Bronchial epithelial cell (primary cell): ENCODE data around the gene CNTF. TPM values are rescaled to one million over a fixed set of nuclear protein-coding genes. Genes with fewer than 3 reads are reported as not detected.

ENCODE experiments used
- DNase-seq: peaks from one replicate; pipeline ENCODE4 v3.0.0-alpha.2; 2010; ENCODE audit warnings: low read depth
- FAIRE-seq: peaks from 2 replicates; lab custom pipeline; 2011; peaks lifted over from hg19 to GRCh38; lab: Jason Lieb, UNC
- H3K27me3 ChIP-seq: 2 replicates; pipeline ENCODE4 v1.5.1; 2011; ENCODE audit warnings: low read length; ENCODE audit not compliant: control insufficient read depth, insufficient read depth
- H3K36me3 ChIP-seq: 2 replicates; pipeline ENCODE4 v1.5.1; 2011; ENCODE audit warnings: low read length; ENCODE audit not compliant: control insufficient read depth, insufficient read depth
- H3K4me3 ChIP-seq: 2 replicates; pipeline ENCODE4 v1.5.1; 2011; ENCODE audit warnings: mild to moderate bottlenecking, low read depth, low read length, control low read depth
- total RNA-seq: library from RNA; depleted of rRNA; stranded (reverse); fragments of >200 nt; gene quantifications from 2 replicates; pipeline ENCODE4 v1.2.1, GENCODE V29; 2014
- TF ChIP-seq, protein P1 (sequence below): IDR thresholded peaks from 2 replicates; pipeline ENCODE4 v1.5.1; 2011; ENCODE audit warnings: mild to moderate bottlenecking, moderate library complexity, low read length, control low read depth, inconsistent platforms; ENCODE audit not compliant: insufficient read depth, severe bottlenecking

Gene CNTF
- total RNA-seq, 1 donor from 2014 or later: 2.4 TPM

DNA sequence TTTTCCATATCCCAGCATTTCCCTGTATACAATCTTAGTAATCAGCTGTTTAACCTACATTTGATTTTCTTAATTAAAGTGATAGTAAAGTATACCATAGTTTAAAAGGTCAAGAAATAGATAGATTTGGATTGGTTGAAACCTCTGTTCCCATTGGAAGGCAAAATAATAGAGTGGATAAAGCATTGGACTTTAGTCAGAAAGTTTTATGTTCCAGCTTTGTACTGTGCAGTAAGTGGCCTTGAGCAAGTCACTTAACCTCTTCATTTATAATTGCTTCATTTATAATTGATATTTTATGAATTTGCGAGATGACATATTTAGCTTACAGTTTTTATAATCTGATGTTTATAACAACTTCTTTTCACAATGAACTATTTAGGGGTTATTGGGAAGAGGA is 40.0 kb upstream of the CNTF start:
- H3K4me3 ChIP-seq: no peak overlapping the region
- DNase-seq (no peak), FAIRE-seq (no peak)
- TF ChIP-seq, protein P1, sequence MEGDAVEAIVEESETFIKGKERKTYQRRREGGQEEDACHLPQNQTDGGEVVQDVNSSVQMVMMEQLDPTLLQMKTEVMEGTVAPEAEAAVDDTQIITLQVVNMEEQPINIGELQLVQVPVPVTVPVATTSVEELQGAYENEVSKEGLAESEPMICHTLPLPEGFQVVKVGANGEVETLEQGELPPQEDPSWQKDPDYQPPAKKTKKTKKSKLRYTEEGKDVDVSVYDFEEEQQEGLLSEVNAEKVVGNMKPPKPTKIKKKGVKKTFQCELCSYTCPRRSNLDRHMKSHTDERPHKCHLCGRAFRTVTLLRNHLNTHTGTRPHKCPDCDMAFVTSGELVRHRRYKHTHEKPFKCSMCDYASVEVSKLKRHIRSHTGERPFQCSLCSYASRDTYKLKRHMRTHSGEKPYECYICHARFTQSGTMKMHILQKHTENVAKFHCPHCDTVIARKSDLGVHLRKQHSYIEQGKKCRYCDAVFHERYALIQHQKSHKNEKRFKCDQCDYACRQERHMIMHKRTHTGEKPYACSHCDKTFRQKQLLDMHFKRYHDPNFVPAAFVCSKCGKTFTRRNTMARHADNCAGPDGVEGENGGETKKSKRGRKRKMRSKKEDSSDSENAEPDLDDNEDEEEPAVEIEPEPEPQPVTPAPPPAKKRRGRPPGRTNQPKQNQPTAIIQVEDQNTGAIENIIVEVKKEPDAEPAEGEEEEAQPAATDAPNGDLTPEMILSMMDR: no peak
- peaks cover 1% of the 10 kb centered on the region for H3K36me3 ChIP-seq
- no peaks in the 10 kb centered on the region for H3K27me3 ChIP-seq

DNA sequence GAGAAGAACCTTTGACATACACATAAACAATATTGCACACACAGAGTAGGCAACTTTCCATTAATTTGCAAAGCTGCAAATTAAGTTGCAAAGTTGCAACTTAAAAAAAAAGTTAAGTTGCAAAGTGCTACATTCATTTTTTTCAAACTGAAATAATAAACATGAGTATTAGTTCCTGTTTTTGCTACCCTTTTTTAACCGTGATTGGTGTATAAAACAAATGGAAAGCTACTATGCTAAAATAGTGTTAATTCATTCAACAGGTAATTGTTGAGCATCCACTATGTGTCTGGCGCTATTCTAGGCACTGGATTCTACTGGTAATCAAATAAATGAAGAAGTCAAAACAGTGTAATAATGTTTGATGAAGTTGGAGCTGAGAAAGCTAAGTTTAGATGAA is 35.5 kb upstream of the CNTF start:
- Histone ChIP-seq H3K27me3 (no peaks in the 10 kb centered on the region), H3K4me3 (no peak overlapping the region), H3K36me3 (peaks cover 1% of the 10 kb centered on the region)
- TF ChIP-seq, protein P1: no peak
- FAIRE-seq: no peak
- no peak for DNase-seq

DNA sequence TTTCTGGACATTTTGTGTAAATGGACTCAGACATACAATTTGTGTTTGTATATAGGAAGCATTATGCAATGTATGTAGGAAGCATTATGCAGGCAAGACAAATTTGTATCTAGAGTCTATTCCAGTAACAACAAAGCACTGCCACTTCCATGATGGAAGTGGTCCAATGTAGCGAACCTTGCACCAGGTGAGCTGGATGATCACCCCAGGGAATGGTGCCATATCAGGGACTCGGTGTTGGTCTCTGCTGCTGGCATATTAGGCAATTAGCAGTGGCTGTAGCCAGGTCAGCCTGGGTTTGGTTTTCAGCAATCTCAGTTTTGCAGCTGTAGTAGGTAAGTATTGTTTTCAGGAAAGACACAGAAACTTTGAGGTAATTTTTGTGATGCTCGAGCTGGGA is 30.8 kb upstream of the CNTF start:
- Histone ChIP-seq H3K4me3 (no peak overlapping the region), H3K36me3 (no peaks in the 10 kb centered on the region), H3K27me3 (no peaks in the 10 kb centered on the region)
- DNase-seq (no peak), FAIRE-seq (no peak)
- TF ChIP-seq, protein P1: no peak

DNA sequence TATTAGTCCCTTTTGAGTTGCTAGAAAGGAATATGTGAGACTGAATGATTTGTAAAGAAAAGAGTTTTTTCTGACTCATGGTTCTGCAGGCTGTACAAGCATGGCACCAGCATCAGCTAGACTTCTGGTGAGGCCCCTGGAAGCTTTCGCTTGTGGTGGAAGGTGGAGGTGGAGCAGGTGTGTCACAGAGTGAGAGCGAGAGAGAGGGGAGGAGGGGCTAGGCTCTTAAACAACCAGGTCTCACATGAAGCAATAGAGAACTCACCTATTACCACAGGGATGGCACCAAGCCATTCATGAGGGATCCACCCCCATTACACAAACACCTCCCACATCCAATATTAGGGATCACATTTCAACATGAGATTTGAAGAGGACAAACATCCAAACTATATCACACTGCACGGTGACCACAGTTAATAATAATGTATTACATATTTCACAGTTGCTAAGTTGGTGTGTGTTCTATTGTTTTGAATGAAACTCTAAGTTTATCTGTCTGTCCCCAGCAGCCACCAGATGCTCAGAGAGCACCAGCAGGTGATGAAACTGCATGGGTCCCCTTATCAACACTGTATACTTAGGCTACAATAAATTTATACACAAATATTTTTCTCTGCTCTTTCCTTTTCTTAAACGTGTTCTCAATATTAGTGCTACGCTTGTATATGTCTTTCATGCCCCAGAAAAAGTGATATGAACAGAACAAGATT is 29.5 kb upstream of the CNTF start:
- Histone ChIP-seq H3K36me3 (no peaks in the 10 kb centered on the region), H3K27me3 (no peaks in the 10 kb centered on the region), H3K4me3 (no peak overlapping the region)
- peak; percentile 48 for DNase-seq
- peak; percentile 96 for FAIRE-seq
- TF ChIP-seq, protein P1: no peak

DNA sequence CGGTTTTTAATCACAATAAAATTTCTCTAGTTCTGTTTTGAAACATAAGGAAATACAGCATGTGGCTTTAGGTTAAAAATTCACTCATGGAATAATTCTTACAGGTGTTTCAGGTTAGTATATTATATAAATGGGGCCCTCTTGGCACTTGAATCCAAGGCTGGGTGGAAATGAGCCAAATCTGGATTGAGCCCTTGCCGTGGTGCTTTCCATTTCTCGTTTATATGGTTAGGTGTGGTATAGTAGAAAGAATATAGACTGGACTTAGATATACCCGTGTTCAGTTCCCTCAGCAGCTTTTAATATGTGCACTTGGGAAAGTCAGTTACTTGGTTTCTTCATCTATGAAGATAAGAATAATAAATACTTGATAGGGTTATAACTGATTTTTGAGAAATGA is 27.6 kb upstream of the CNTF start:
- DNase-seq: no peak
- no peak overlapping the region for H3K4me3 ChIP-seq
- H3K36me3 ChIP-seq: no peaks in the 10 kb centered on the region
- H3K27me3 ChIP-seq: no peaks in the 10 kb centered on the region
- no peak for FAIRE-seq
- TF ChIP-seq, protein P1: no peak

DNA sequence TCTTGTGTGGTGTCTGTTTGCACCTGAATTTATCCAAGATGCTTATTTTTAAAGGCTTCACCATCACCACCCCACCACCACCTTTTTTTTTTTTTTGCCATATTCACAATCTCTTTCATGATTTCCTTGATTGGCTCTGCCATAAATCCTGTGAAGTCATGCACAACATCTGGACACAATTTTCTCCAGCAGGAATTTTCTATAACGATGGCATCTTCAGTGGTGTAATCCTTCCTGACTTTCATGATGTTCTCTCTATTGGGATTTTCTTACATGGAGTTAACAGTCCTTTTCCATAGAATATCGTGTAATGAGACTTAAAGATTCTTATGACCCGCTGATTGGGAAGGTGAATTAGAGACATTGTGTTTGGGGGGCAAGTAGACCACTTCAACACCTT is 25.8 kb upstream of the CNTF start:
- H3K27me3 ChIP-seq: no peaks in the 10 kb centered on the region
- TF ChIP-seq, protein P1: no peak
- FAIRE-seq: no peak
- H3K36me3 ChIP-seq: no peaks in the 10 kb centered on the region
- H3K4me3 ChIP-seq: no peak overlapping the region
- no peak for DNase-seq
